ENCODE measurements around the gene RNASE8.
"Not testable (repeated sequence)": the region's sequence is repeated elsewhere in the genome, so short reads cannot be mapped to it uniquely, and the experiment has no call there.

DNA sequence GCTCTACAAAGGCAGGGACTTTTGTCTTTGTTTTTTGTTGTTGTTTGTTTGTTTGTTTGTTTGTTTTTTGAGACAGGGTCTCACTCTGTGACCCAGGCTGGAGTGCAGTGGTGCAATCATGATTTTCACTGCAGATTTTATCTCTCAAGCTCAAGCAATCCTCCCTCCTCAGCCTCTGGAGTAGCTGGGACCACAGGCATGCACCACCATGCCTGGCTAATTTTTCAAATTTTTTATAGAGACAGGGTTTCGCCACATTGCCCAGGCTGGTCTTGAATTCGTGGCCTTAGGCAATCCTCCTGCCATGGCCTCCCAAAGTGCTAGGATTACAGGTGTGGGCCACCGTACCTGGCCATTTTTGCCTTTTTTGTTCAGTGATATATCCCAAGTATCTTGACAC lies 16.7 kb upstream of the RNASE8 start:
- TF ChIP-seq EZH2 (IDR thresholded peaks at IDR 0.05; ENCODE audit: borderline replicate concordance, insufficient read depth, low read length, poor library complexity, severe bottlenecking); POLR2AphosphoS5 (IDR thresholded peaks at IDR 0.05); TAF1 (IDR thresholded peaks at IDR 0.05; ENCODE audit: low read depth): not testable (repeated sequence)
- TF ChIP-seq, protein P1, sequence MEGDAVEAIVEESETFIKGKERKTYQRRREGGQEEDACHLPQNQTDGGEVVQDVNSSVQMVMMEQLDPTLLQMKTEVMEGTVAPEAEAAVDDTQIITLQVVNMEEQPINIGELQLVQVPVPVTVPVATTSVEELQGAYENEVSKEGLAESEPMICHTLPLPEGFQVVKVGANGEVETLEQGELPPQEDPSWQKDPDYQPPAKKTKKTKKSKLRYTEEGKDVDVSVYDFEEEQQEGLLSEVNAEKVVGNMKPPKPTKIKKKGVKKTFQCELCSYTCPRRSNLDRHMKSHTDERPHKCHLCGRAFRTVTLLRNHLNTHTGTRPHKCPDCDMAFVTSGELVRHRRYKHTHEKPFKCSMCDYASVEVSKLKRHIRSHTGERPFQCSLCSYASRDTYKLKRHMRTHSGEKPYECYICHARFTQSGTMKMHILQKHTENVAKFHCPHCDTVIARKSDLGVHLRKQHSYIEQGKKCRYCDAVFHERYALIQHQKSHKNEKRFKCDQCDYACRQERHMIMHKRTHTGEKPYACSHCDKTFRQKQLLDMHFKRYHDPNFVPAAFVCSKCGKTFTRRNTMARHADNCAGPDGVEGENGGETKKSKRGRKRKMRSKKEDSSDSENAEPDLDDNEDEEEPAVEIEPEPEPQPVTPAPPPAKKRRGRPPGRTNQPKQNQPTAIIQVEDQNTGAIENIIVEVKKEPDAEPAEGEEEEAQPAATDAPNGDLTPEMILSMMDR (IDR thresholded peaks at IDR 0.05; ENCODE audit: poor library complexity, severe bottlenecking): not testable (repeated sequence)
